HepG2 (cell line): ENCODE measurements around the gene TASOR2. TPM values are rescaled to one million over a fixed set of nuclear protein-coding genes. Genes with fewer than 3 reads are reported as not detected.

Experiments
- ATAC-seq: fragments of 200-7000 bp; cut with Tn5 transposase; 3 replicates; pipeline ENCODE4 v1.9.1; 2020; ENCODE audit warnings: mild to moderate bottlenecking, moderate library complexity
- BruUV-seq: library from RNA; stranded (reverse); fragments of 400-500 nt; replicated peaks from 2 replicates; lab custom pipeline; 2021; lab: Mats Ljungman, UMichigan
- CTCF ChIA-PET: fragments of 300-600 bp; formaldehyde crosslinking; extraction: SDS; loops from one replicate; lab custom pipeline; 2021; ENCODE audit warnings: low total read pairs, inconsistent platforms, low intra/inter-chr PET ratio; lab: Yijun Ruan, JAX
- POLR2A ChIA-PET: fragments of 350-600 bp; sonication (Branson Sonifier 250); formaldehyde crosslinking; loops from one replicate; lab custom pipeline; 2020; ENCODE audit warnings: antibody characterized with exemption, inconsistent platforms; lab: Yijun Ruan, JAX
- DNase-seq: peaks from one replicate; pipeline ENCODE4 v3.0.0-alpha.2; 2015; ENCODE audit warnings: low spot score
- FAIRE-seq: peaks from 3 replicates; lab custom pipeline; 2011; peaks lifted over from hg19 to GRCh38; lab: Jason Lieb, UNC
- H2AFZ ChIP-seq: one replicate; pipeline ENCODE4 v1.6.1; 2011; ENCODE audit warnings: low read length, inconsistent platforms
- H3K27ac ChIP-seq: fragments of 300-600 bp; 3 replicates; pipeline ENCODE4 v1.8.0; 2011; ENCODE audit warnings: mixed run types, mild to moderate bottlenecking, mixed read lengths, low read length, inconsistent platforms; ENCODE audit not compliant: insufficient read depth; ENCODE audit errors: extremely low read length
- H3K27me3 ChIP-seq, 2 experiments: fragments of 200-600 bp in 1 of 2; 2 replicates in 1 of 2; 3 replicates in 1 of 2; pipeline versions ENCODE4 v1.6.0 to v1.8.0; 2011; ENCODE audit warnings: low read length in 2 of 2, mild to moderate bottlenecking in 2 of 2, moderate library complexity in 2 of 2, inconsistent platforms in 1 of 2; ENCODE audit not compliant: insufficient read depth in 2 of 2, control insufficient read depth in 1 of 2
- H3K36me3 ChIP-seq, 2 experiments: fragments of 200-600 bp in 1 of 2; replicated peaks in 1 of 2; 2 replicates in 1 of 2; 3 replicates in 1 of 2; pipeline versions ENCODE4 v1.5.1 to v1.8.0; 2011; ENCODE audit warnings: low read length in 2 of 2, inconsistent platforms in 1 of 2; ENCODE audit not compliant: insufficient read depth in 2 of 2, control insufficient read depth in 1 of 2
- H3K4me1 ChIP-seq: 2 replicates; pipeline ENCODE4 v1.5.1; 2012; ENCODE audit warnings: low read length, inconsistent platforms; ENCODE audit not compliant: insufficient read depth
- H3K4me2 ChIP-seq: 2 replicates; pipeline ENCODE4 v1.6.0; 2011; ENCODE audit warnings: low read depth, low read length, inconsistent platforms
- H3K4me3 ChIP-seq, 3 experiments: fragments of 200-600 bp in 1 of 3; sonication (generic), shearing (Covaris generic) in 1 of 3; replicated peaks in 1 of 3; 2 replicates each; pipeline ENCODE4 v1.5.1; 2011 to 2016; ENCODE audit warnings: low read length in 3 of 3, inconsistent platforms in 2 of 3, low read depth in 2 of 3, mild to moderate bottlenecking in 2 of 3, control low read depth in 1 of 3, mixed read lengths in 1 of 3; ENCODE audit not compliant: insufficient read depth in 1 of 3
- H3K79me2 ChIP-seq: one replicate; pipeline ENCODE4 v1.6.1; 2011; ENCODE audit warnings: low read length, inconsistent platforms; ENCODE audit not compliant: insufficient read depth
- H3K9ac ChIP-seq: 2 replicates; pipeline ENCODE4 v1.6.0; 2011; ENCODE audit warnings: mild to moderate bottlenecking, low read depth, low read length, inconsistent platforms; ENCODE audit not compliant: insufficient read depth
- H3K9me3 ChIP-seq: 2 replicates; pipeline ENCODE4 v1.5.1; 2012; ENCODE audit warnings: mild to moderate bottlenecking, low read length
- H4K20me1 ChIP-seq: 2 replicates; pipeline ENCODE4 v1.6.0; 2011; ENCODE audit warnings: inconsistent platforms, mild to moderate bottlenecking, low read length, moderate library complexity; ENCODE audit not compliant: insufficient read depth
- ARNT2 ChIP-seq: sonication (generic); formaldehyde crosslinking; IDR thresholded peaks from 2 replicates; pipeline ENCODE4 v1.8.0; 2022; ENCODE audit warnings: mild to moderate bottlenecking, low read depth, missing genetic modification reagents, moderate library complexity
- IRF9 ChIP-seq: sonication (generic); formaldehyde crosslinking; IDR thresholded peaks from 2 replicates; pipeline ENCODE4 v1.8.0; 2022; ENCODE audit warnings: missing genetic modification reagents, mild to moderate bottlenecking, borderline replicate concordance
- KDM5A ChIP-seq: fragments of 200-600 bp; sonication (generic); IDR thresholded peaks from 2 replicates; pipeline ENCODE4 v1.7.0; 2018; ENCODE audit warnings: antibody characterized with exemption, mild to moderate bottlenecking, low read length, borderline replicate concordance
- RORA ChIP-seq: sonication (generic); formaldehyde crosslinking; IDR thresholded peaks from 2 replicates; pipeline ENCODE4 v1.5.0; 2020; ENCODE audit warnings: mild to moderate bottlenecking, missing genetic modification reagents, moderate library complexity
- SP140L ChIP-seq: sonication (generic); formaldehyde crosslinking; IDR thresholded peaks from 2 replicates; pipeline ENCODE4 v1.4.0; 2020; ENCODE audit warnings: missing genetic modification reagents, borderline replicate concordance
- TBX3 ChIP-seq: fragments of 450-650 bp; IDR thresholded peaks from 2 replicates; pipeline ENCODE4 v1.6.1; 2017; ENCODE audit warnings: antibody characterized with exemption, mild to moderate bottlenecking, inconsistent platforms, borderline replicate concordance
- WIZ ChIP-seq: sonication (generic); formaldehyde crosslinking; IDR thresholded peaks from 2 replicates; pipeline ENCODE4 v1.5.1; 2020; ENCODE audit warnings: mild to moderate bottlenecking, missing genetic modification reagents
- ZNF292 ChIP-seq: sonication (generic); formaldehyde crosslinking; IDR thresholded peaks from 2 replicates; pipeline ENCODE4 v1.8.1; 2022; ENCODE audit warnings: mild to moderate bottlenecking, low read depth, missing genetic modification reagents, borderline replicate concordance
- ZNF576 ChIP-seq: sonication (generic); formaldehyde crosslinking; IDR thresholded peaks from 2 replicates; pipeline ENCODE4 v1.4.0; 2020; ENCODE audit warnings: mild to moderate bottlenecking, missing genetic modification reagents
- ZNF709 ChIP-seq: sonication (generic); formaldehyde crosslinking; IDR thresholded peaks from 2 replicates; pipeline ENCODE4 v1.5.0; 2020; ENCODE audit warnings: mild to moderate bottlenecking, missing genetic modification reagents
- WGBS: methylation state at CpG from one replicate; pipeline ENCODE4 v1.1.6; 2017; ENCODE audit warnings: low lambda C conversion rate; 5-methylcytosine and 5-hydroxymethylcytosine counted together
- in situ Hi-C: cut with HindIII; loops from 2 replicates; pipeline ENCODE4 v1.10.0; 2017; ENCODE audit warnings: low pct_unique_long_range_greater_than_20kb; ENCODE audit not compliant: extremely low pct_ligation_motif_present
- intact Hi-C: fragments of 100-400 bp; cut with micrococcal nuclease; formaldehyde crosslinking; loops from one replicate; pipeline ENCODE4 v1.10.0; 2022; ENCODE audit not compliant: unreplicated experiment
- polyA plus RNA-seq, 8 experiments: library from polyadenylated mRNA; depleted of rRNA in 3 of 8; stranded (reverse) in 7 of 8; unstranded in 1 of 8; fragments of >200 nt; fragmentation: Illumina TruSeq in 4 of 8; extraction: Trizol in 4 of 8; gene quantifications; 2 replicates each; pipeline versions ENCODE4 v1.2.1 to v1.2.3, GENCODE V29; 2011 to 2016; ENCODE audit warnings: low read depth in 4 of 8, missing spikeins in 1 of 8, mixed read lengths in 1 of 8; ENCODE audit not compliant: insufficient read depth in 1 of 8
- total RNA-seq, 5 experiments: library from RNA; depleted of rRNA; stranded (reverse); fragments of >200 nt; fragmentation: Illumina TruSeq; extraction: Trizol; gene quantifications; 2 replicates each; pipeline ENCODE4 v1.2.3, GENCODE V29; 2016; ENCODE audit warnings: low read depth in 1 of 5

TASOR2 gene
- total and polyA plus RNA-seq, 2 of the 13 experiments (the other 11 are each of a cell fraction or from before 2014, with no cell fraction given) = 24.2 to 55.3 TPM

- BruUV-seq = no TSS peak
- POLR2A ChIA-PET = no interaction called here
- H3K9me3 ChIP-seq = no peaks in the 10 kb centered on the region
- TF ChIP-seq RORA (CRISPR knock-in tag) = no peak
- no peak for TF ChIP-seq ZNF709 (CRISPR knock-in tag)
- TF ChIP-seq ZNF292 (CRISPR knock-in tag) = no peak
- no peak for TF ChIP-seq KDM5A
- TF ChIP-seq ARNT2 (CRISPR knock-in tag) = no peak
- no peak for TF ChIP-seq SP140L (CRISPR knock-in tag)
- TF ChIP-seq TBX3 = no peak
- TF ChIP-seq IRF9 = no peak
- no peak for TF ChIP-seq ZNF576 (CRISPR knock-in tag)
- TF ChIP-seq WIZ = no peak
- H3K4me2 ChIP-seq = no peak overlapping the region
- ATAC-seq (no peak), FAIRE-seq (no peak), DNase-seq (no peak)
- intact Hi-C loops (no loop called here), in situ Hi-C loops (no loop called here)
- H3K27me3 ChIP-seq = no peaks in the 10 kb centered on the region
- no peaks in the 10 kb centered on the region for H3K79me2 ChIP-seq
- WGBS = 89% methylated on average over 8 of the region's 8 CpGs
- no peak overlapping the region for H3K9ac ChIP-seq
- CTCF ChIA-PET = no interaction called here
- H4K20me1 ChIP-seq = no peaks in the 10 kb centered on the region
- H3K27ac ChIP-seq = no peak overlapping the region
- no peak overlapping the region for H3K4me3 ChIP-seq
- H3K36me3 ChIP-seq = peaks cover 4 to 26% of the 10 kb centered on the region in 2 experiments; a peak in 4 of 5 replicates
- H2AFZ ChIP-seq = no peak overlapping the region
- peaks cover 17% of the 10 kb centered on the region for H3K4me1 ChIP-seq
Measured at GRCh38 chr10:5643346-5644067, 41.1 kb upstream of the TASOR2 start.
